ENCODE data around the gene ZNF329.

ZNF329 gene

GRCh38 chr19:58150328-58150921, at the start of gene ZNF329:
TSS of gene ZNF329 (minus strand) at chr19:58150789. CDS start at chr19:58129503, 21,286 bp downstream.
- Histone ChIP-seq H3K27me3 (ENCODE audit: low read depth) (no peaks in the 10 kb centered on the region), H3K9me3 (peaks cover 7% of the 10 kb centered on the region), H3K4me1 (no peaks in the 10 kb centered on the region), H3K4me3 (no peak within 1 kb of the TSS), H3K36me3 (replicated peaks) (no peaks in the 10 kb centered on the region)
- in situ Hi-C loops (cut with MboI; ENCODE audit: low sequenced_read_pairs) = no loop called here
- DNase-seq (ENCODE audit: low spot score in 2 of 2) = no peak

- Histone ChIP-seq H3K4me3 (no peak overlapping the region), H3K4me1 (no peaks in the 10 kb centered on the region), H3K27me3 (ENCODE audit: low read depth) (no peaks in the 10 kb centered on the region), H3K9me3 (peaks cover 52% of the 10 kb centered on the region), H3K36me3 (replicated peaks) (peaks cover 19% of the 10 kb centered on the region)
- no peak for DNase-seq (ENCODE audit: low spot score in 2 of 2)
- in situ Hi-C loops (cut with MboI; ENCODE audit: low sequenced_read_pairs) = no loop called here
Measured at GRCh38 chr19:58196901-58197616, 46.5 kb upstream of the ZNF329 start.

- peak overlapping the region; percentile 77 for H3K4me3 ChIP-seq
- DNase-seq (ENCODE audit: low spot score in 2 of 2) = no peak
- peaks cover 20% of the 10 kb centered on the region for H3K36me3 ChIP-seq (replicated peaks)
- no peaks in the 10 kb centered on the region for H3K27me3 ChIP-seq (ENCODE audit: low read depth)
- in situ Hi-C loops (cut with MboI; ENCODE audit: low sequenced_read_pairs) = no loop called here
- peaks cover 32% of the 10 kb centered on the region for H3K9me3 ChIP-seq
- no peaks in the 10 kb centered on the region; the same call in 1 of the 2 replicates for H3K4me1 ChIP-seq
Measured at GRCh38 chr19:58183817-58184215, 33.2 kb upstream of the ZNF329 start.

GRCh38 chr19:58182989-58183816, 32.6 kb upstream of the ZNF329 start, which contains the start of gene ZNF274:
TSS of gene ZNF274 (plus strand) at chr19:58183061. CDS start at chr19:58183966, 905 bp downstream.
- DNase-seq (ENCODE audit: low spot score in 2 of 2) = peak; percentile 80 to 95
- no peaks in the 10 kb centered on the region for H3K27me3 ChIP-seq (ENCODE audit: low read depth)
- H3K4me1 ChIP-seq = no peaks in the 10 kb centered on the region; the same call in 1 of the 2 replicates
- H3K36me3 ChIP-seq (replicated peaks) = peaks cover 20% of the 10 kb centered on the region
- H3K4me3 ChIP-seq = peak within 1 kb of the TSS; percentile 77
- peaks cover 37% of the 10 kb centered on the region for H3K9me3 ChIP-seq
- in situ Hi-C loops (cut with MboI; ENCODE audit: low sequenced_read_pairs) = no loop called here

- no peaks in the 10 kb centered on the region for H3K27me3 ChIP-seq (ENCODE audit: low read depth)
- peaks cover 37% of the 10 kb centered on the region for H3K9me3 ChIP-seq
- peak in 1 of 2 experiments; percentile 68 for DNase-seq (ENCODE audit: low spot score in 2 of 2)
- H3K36me3 ChIP-seq (replicated peaks) = peaks cover 17% of the 10 kb centered on the region
- H3K4me3 ChIP-seq = peak overlapping the region; percentile 77
- H3K4me1 ChIP-seq = no peaks in the 10 kb centered on the region; the same call in 1 of the 2 replicates
- in situ Hi-C loops (cut with MboI; ENCODE audit: low sequenced_read_pairs) = no loop called here
Measured at GRCh38 chr19:58182577-58182988, 32.0 kb upstream of the ZNF329 start.

GRCh38 chr19:58181902-58182576, 31.4 kb upstream of the ZNF329 start:
- peaks cover 11% of the 10 kb centered on the region for H3K36me3 ChIP-seq (replicated peaks)
- no peaks in the 10 kb centered on the region; the same call in 1 of the 2 replicates for H3K4me1 ChIP-seq
- H3K9me3 ChIP-seq = peaks cover 37% of the 10 kb centered on the region
- DNase-seq (ENCODE audit: low spot score in 2 of 2) = peak in 1 of 2 experiments; percentile 74
- no peaks in the 10 kb centered on the region for H3K27me3 ChIP-seq (ENCODE audit: low read depth)
- peak overlapping the region; percentile 77 for H3K4me3 ChIP-seq
- in situ Hi-C loops (cut with MboI; ENCODE audit: low sequenced_read_pairs) = no loop called here

GRCh38 chr19:58170860-58171259, 20.3 kb upstream of the ZNF329 start:
- H3K4me1 ChIP-seq = no peaks in the 10 kb centered on the region
- peaks cover 8% of the 10 kb centered on the region for H3K9me3 ChIP-seq
- DNase-seq (ENCODE audit: low spot score in 2 of 2) = no peak
- H3K36me3 ChIP-seq (replicated peaks) = no peaks in the 10 kb centered on the region
- H3K4me3 ChIP-seq = no peak overlapping the region
- in situ Hi-C loops (cut with MboI; ENCODE audit: low sequenced_read_pairs) = no loop called here
- no peaks in the 10 kb centered on the region for H3K27me3 ChIP-seq (ENCODE audit: low read depth)

GRCh38 chr19:58166708-58167280, 16.2 kb upstream of the ZNF329 start:
- Histone ChIP-seq H3K4me3 (no peak overlapping the region), H3K4me1 (no peaks in the 10 kb centered on the region), H3K36me3 (replicated peaks) (no peaks in the 10 kb centered on the region), H3K9me3 (peaks cover 6% of the 10 kb centered on the region), H3K27me3 (ENCODE audit: low read depth) (no peaks in the 10 kb centered on the region)
- DNase-seq (ENCODE audit: low spot score in 2 of 2) = no peak
- in situ Hi-C loops (cut with MboI; ENCODE audit: low sequenced_read_pairs) = no loop called here

- Histone ChIP-seq H3K27me3 (ENCODE audit: low read depth) (no peaks in the 10 kb centered on the region), H3K4me1 (no peaks in the 10 kb centered on the region), H3K36me3 (replicated peaks) (no peaks in the 10 kb centered on the region), H3K9me3 (peaks cover 6% of the 10 kb centered on the region), H3K4me3 (no peak overlapping the region)
- DNase-seq (ENCODE audit: low spot score in 2 of 2) = no peak
- in situ Hi-C loops (cut with MboI; ENCODE audit: low sequenced_read_pairs) = no loop called here
Measured at GRCh38 chr19:58166268-58166667, 15.7 kb upstream of the ZNF329 start.

- Histone ChIP-seq H3K4me3 (no peak overlapping the region), H3K4me1 (no peaks in the 10 kb centered on the region), H3K27me3 (ENCODE audit: low read depth) (no peaks in the 10 kb centered on the region), H3K9me3 (peaks cover 10% of the 10 kb centered on the region), H3K36me3 (replicated peaks) (no peaks in the 10 kb centered on the region)
- no peak for DNase-seq (ENCODE audit: low spot score in 2 of 2)
- in situ Hi-C loops (cut with MboI; ENCODE audit: low sequenced_read_pairs) = no loop called here
Measured at GRCh38 chr19:58157045-58157728, 6.6 kb upstream of the ZNF329 start.

GRCh38 chr19:58154679-58155648, 4.4 kb upstream of the ZNF329 start:
- in situ Hi-C loops (cut with MboI; ENCODE audit: low sequenced_read_pairs) = no loop called here
- H3K4me3 ChIP-seq = peak overlapping the region; percentile 61
- no peaks in the 10 kb centered on the region for H3K36me3 ChIP-seq (replicated peaks)

GRCh38 chr19:58154287-58154678, 3.7 kb upstream of the ZNF329 start:
- in situ Hi-C loops (cut with MboI; ENCODE audit: low sequenced_read_pairs) = no loop called here
- H3K4me3 ChIP-seq = peak overlapping the region; percentile 61
- DNase-seq (ENCODE audit: low spot score in 2 of 2) = no peak
- no peaks in the 10 kb centered on the region for H3K4me1 ChIP-seq
- H3K36me3 ChIP-seq (replicated peaks) = no peaks in the 10 kb centered on the region
- no peaks in the 10 kb centered on the region for H3K27me3 ChIP-seq (ENCODE audit: low read depth)
- peaks cover 10% of the 10 kb centered on the region for H3K9me3 ChIP-seq

More at GRCh38 chr19:58154679-58155648, 4.4 kb upstream of the ZNF329 start:
- Histone ChIP-seq H3K4me1 (no peaks in the 10 kb centered on the region), H3K9me3 (peaks cover 10% of the 10 kb centered on the region), H3K27me3 (ENCODE audit: low read depth) (no peaks in the 10 kb centered on the region)
- DNase-seq (ENCODE audit: low spot score in 2 of 2) = peak; percentile 65 to 94

Measured in HAP-1 (cell line).